ENCODE data around the gene CACNA1H. TPM values are rescaled to one million over a fixed set of nuclear protein-coding genes. Genes with fewer than 3 reads are reported as not detected.
A peak's percentile ranks its signal among the peaks of the same experiment; 100 is the strongest.

Gene CACNA1H
- total RNA-seq, 1 experiment from 2014 or later = 31.1 TPM

GRCh38 chr16:1133810-1134520 lies 18.9 kb upstream of the CACNA1H start:
- intact Hi-C loops (cut with micrococcal nuclease; ENCODE audit: unreplicated experiment) = no loop called here
- H3K9me3 ChIP-seq (ENCODE audit: control insufficient read depth, insufficient read depth, low read depth, low read length) = no peaks in the 10 kb centered on the region
- H3K4me3 ChIP-seq (ENCODE audit: low read depth in 2 of 2, low read length in 2 of 2) = no peak overlapping the region
- TF ChIP-seq CTCF (IDR thresholded peaks at IDR 0.05) = no peak
- no peak for TF ChIP-seq POLR2AphosphoS5 (IDR thresholded peaks at IDR 0.05; ENCODE audit: low read depth, low read length)
- TF ChIP-seq, protein P1, sequence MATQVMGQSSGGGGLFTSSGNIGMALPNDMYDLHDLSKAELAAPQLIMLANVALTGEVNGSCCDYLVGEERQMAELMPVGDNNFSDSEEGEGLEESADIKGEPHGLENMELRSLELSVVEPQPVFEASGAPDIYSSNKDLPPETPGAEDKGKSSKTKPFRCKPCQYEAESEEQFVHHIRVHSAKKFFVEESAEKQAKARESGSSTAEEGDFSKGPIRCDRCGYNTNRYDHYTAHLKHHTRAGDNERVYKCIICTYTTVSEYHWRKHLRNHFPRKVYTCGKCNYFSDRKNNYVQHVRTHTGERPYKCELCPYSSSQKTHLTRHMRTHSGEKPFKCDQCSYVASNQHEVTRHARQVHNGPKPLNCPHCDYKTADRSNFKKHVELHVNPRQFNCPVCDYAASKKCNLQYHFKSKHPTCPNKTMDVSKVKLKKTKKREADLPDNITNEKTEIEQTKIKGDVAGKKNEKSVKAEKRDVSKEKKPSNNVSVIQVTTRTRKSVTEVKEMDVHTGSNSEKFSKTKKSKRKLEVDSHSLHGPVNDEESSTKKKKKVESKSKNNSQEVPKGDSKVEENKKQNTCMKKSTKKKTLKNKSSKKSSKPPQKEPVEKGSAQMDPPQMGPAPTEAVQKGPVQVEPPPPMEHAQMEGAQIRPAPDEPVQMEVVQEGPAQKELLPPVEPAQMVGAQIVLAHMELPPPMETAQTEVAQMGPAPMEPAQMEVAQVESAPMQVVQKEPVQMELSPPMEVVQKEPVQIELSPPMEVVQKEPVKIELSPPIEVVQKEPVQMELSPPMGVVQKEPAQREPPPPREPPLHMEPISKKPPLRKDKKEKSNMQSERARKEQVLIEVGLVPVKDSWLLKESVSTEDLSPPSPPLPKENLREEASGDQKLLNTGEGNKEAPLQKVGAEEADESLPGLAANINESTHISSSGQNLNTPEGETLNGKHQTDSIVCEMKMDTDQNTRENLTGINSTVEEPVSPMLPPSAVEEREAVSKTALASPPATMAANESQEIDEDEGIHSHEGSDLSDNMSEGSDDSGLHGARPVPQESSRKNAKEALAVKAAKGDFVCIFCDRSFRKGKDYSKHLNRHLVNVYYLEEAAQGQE (IDR thresholded peaks at IDR 0.05; ENCODE audit: insufficient read depth in 1 of 2, low read depth in 2 of 2, low read length in 1 of 2) = no peak
- TF ChIP-seq TCF7L2 (IDR thresholded peaks at IDR 0.05; ENCODE audit: low read depth, low read length) = no peak
- no peak for TF ChIP-seq SIN3A (IDR thresholded peaks at IDR 0.05; ENCODE audit: borderline replicate concordance, insufficient read depth, low read depth, low read length)
- CTCF ChIA-PET = no interaction called here
- no peak for DNase-seq (ENCODE audit: low read depth, low spot score)
- H3K27me3 ChIP-seq (ENCODE audit: control insufficient read depth, insufficient read depth, low read length) = no peaks in the 10 kb centered on the region
- BruUV-seq (replicated peaks) = no TSS peak
- H3K4me1 ChIP-seq (ENCODE audit: control insufficient read depth, insufficient read depth, low read length) = peaks cover 11% of the 10 kb centered on the region
- H3K36me3 ChIP-seq (ENCODE audit: control insufficient read depth, insufficient read depth, low read length) = no peaks in the 10 kb centered on the region
- ATAC-seq = peak; percentile 37; the same call in 1 of the 2 replicates
- POLR2A ChIA-PET = no interaction called here
- no peak overlapping the region for H3K27ac ChIP-seq (ENCODE audit: low read length)
- in situ Hi-C loops (cut with HindIII; ENCODE audit: low pct_unique_long_range_greater_than_20kb, low sequenced_read_pairs) = no loop called here

- ChIA-PET CTCF (interaction anchor here (0.6 kb wide), 1 partner anchor 528 kb away, joined by 11 read pairs; no protein-coding TSS in a partner anchor), POLR2A (no interaction called here)
- Histone ChIP-seq H3K27me3 (ENCODE audit: control insufficient read depth, insufficient read depth, low read length) (no peaks in the 10 kb centered on the region), H3K27ac (ENCODE audit: low read length) (no peak overlapping the region), H3K4me3 (ENCODE audit: low read depth in 2 of 2, low read length in 2 of 2) (no peak overlapping the region), H3K9me3 (ENCODE audit: control insufficient read depth, insufficient read depth, low read depth, low read length) (no peaks in the 10 kb centered on the region), H3K36me3 (ENCODE audit: control insufficient read depth, insufficient read depth, low read length) (no peaks in the 10 kb centered on the region), H3K4me1 (ENCODE audit: control insufficient read depth, insufficient read depth, low read length) (peaks cover 11% of the 10 kb centered on the region)
- intact Hi-C loops (cut with micrococcal nuclease; ENCODE audit: unreplicated experiment) = no loop called here
- in situ Hi-C loops (cut with HindIII; ENCODE audit: low pct_unique_long_range_greater_than_20kb, low sequenced_read_pairs) = no loop called here
- ATAC-seq = no peak
- no peak for DNase-seq (ENCODE audit: low read depth, low spot score)
- TF ChIP-seq, protein P1 (IDR thresholded peaks at IDR 0.05; ENCODE audit: insufficient read depth in 1 of 2, low read depth in 2 of 2, low read length in 1 of 2) = no peak
- TF ChIP-seq TCF7L2 (IDR thresholded peaks at IDR 0.05; ENCODE audit: low read depth, low read length) (no peak), SIN3A (IDR thresholded peaks at IDR 0.05; ENCODE audit: borderline replicate concordance, insufficient read depth, low read depth, low read length) (no peak), CTCF (IDR thresholded peaks at IDR 0.05) (no peak), POLR2AphosphoS5 (IDR thresholded peaks at IDR 0.05; ENCODE audit: low read depth, low read length) (no peak)
- no TSS peak for BruUV-seq (replicated peaks)
Measured at GRCh38 chr16:1134776-1135458, 18.0 kb upstream of the CACNA1H start.
